Stimulated activated naive CD8-positive, alpha-beta T cell treated with anti-CD3 and anti-CD28 coated beads, Interleukin-15, amount 100 ng/mL, for 72 hours (primary cell): ENCODE data around the gene FBN1.

Experiments
- ATAC-seq: fragments of 150-1000 bp; cut with Tn5 transposase; 2 replicates; pipeline ENCODE4 v1.10.0; 2021; ENCODE audit warnings: mild to moderate bottlenecking, moderate library complexity
- DNase-seq, 2 donors: peaks; one replicate each; pipeline ENCODE4 v3.0.0; 2021 to 2022
- H3K27ac Mint-ChIP-seq, 2 donors: one replicate each; pipeline ENCODE4 v1.8.0; 2022; ENCODE audit warnings: mild to moderate bottlenecking in 2 of 2, mixed read lengths in 2 of 2, moderate library complexity in 2 of 2
- H3K27me3 Mint-ChIP-seq: one replicate; pipeline ENCODE4 v1.8.0; 2022; ENCODE audit warnings: mixed read lengths
- H3K4me1 Mint-ChIP-seq: one replicate; pipeline ENCODE4 v1.8.0; 2022; ENCODE audit warnings: mild to moderate bottlenecking, mixed read lengths
- H3K4me3 Mint-ChIP-seq, 2 donors: one replicate each; pipeline ENCODE4 v1.8.0; 2022; ENCODE audit warnings: mild to moderate bottlenecking in 2 of 2, mixed read lengths in 2 of 2, moderate library complexity in 1 of 2
- H3K9me3 Mint-ChIP-seq, 2 donors: one replicate each; pipeline ENCODE4 v1.8.0; 2022; ENCODE audit warnings: mixed read lengths in 2 of 2

Gene FBN1

GRCh38 chr15:48447657-48448056 is 197.9 kb downstream of the FBN1 start:
- Mint-ChIP-seq H3K4me1 (no peaks in the 10 kb centered on the region), H3K9me3 (no peaks in the 10 kb centered on the region), H3K27me3 (no peaks in the 10 kb centered on the region), H3K27ac (no peak overlapping the region), H3K4me3 (no peak overlapping the region)
- no peak for ATAC-seq
- DNase-seq: no peak

- H3K4me3 Mint-ChIP-seq: no peak overlapping the region
- H3K4me1 Mint-ChIP-seq: no peaks in the 10 kb centered on the region
- no peaks in the 10 kb centered on the region for H3K27me3 Mint-ChIP-seq
- no peak overlapping the region for H3K27ac Mint-ChIP-seq
- ATAC-seq (no peak), DNase-seq (no peak)
- no peaks in the 10 kb centered on the region for H3K9me3 Mint-ChIP-seq
Observed at GRCh38 chr15:48447058-48447457, 198.5 kb downstream of the FBN1 start.

GRCh38 chr15:48442011-48442410 is 203.5 kb downstream of the FBN1 start:
- Mint-ChIP-seq H3K27me3 (no peaks in the 10 kb centered on the region), H3K27ac (no peak overlapping the region), H3K4me1 (no peaks in the 10 kb centered on the region), H3K9me3 (no peaks in the 10 kb centered on the region), H3K4me3 (no peak overlapping the region)
- ATAC-seq: no peak
- DNase-seq: no peak

- no peaks in the 10 kb centered on the region for H3K27me3 Mint-ChIP-seq
- peak overlapping the region in 1 of 2 donors; percentile 48 for H3K27ac Mint-ChIP-seq
- no peaks in the 10 kb centered on the region for H3K4me1 Mint-ChIP-seq
Observed at GRCh38 chr15:48440084-48440483, 205.4 kb downstream of the FBN1 start.

GRCh38 chr15:48437178-48437577 is 208.3 kb downstream of the FBN1 start:
- no peak overlapping the region for H3K4me3 Mint-ChIP-seq
- no peak overlapping the region for H3K27ac Mint-ChIP-seq
- peaks cover 9% of the 10 kb centered on the region for H3K4me1 Mint-ChIP-seq
- no peaks in the 10 kb centered on the region for H3K9me3 Mint-ChIP-seq
- ATAC-seq: no peak
- H3K27me3 Mint-ChIP-seq: no peaks in the 10 kb centered on the region
- DNase-seq: no peak

More at GRCh38 chr15:48440084-48440483, 205.4 kb downstream of the FBN1 start:
- H3K9me3 Mint-ChIP-seq: no peaks in the 10 kb centered on the region
- ATAC-seq (no peak), DNase-seq (no peak)
- no peak overlapping the region for H3K4me3 Mint-ChIP-seq

GRCh38 chr15:48435321-48435720 is 210.2 kb downstream of the FBN1 start:
- no peak overlapping the region for H3K27ac Mint-ChIP-seq
- peaks cover under 1% of the 10 kb centered on the region for H3K27me3 Mint-ChIP-seq
- no peak for ATAC-seq
- DNase-seq: no peak
- no peaks in the 10 kb centered on the region for H3K9me3 Mint-ChIP-seq
- peaks cover 9% of the 10 kb centered on the region for H3K4me1 Mint-ChIP-seq
- no peak overlapping the region for H3K4me3 Mint-ChIP-seq

GRCh38 chr15:48433226-48433886 is 212.2 kb downstream of the FBN1 start:
- Mint-ChIP-seq H3K4me3 (no peak overlapping the region), H3K4me1 (peaks cover 9% of the 10 kb centered on the region), H3K27me3 (peaks cover 6% of the 10 kb centered on the region), H3K27ac (no peak overlapping the region), H3K9me3 (no peaks in the 10 kb centered on the region)
- ATAC-seq (peak; percentile 58), DNase-seq (no peak)

- H3K4me1 Mint-ChIP-seq: peaks cover 9% of the 10 kb centered on the region
- ATAC-seq (no peak), DNase-seq (no peak)
- no peak overlapping the region for H3K4me3 Mint-ChIP-seq
- H3K27me3 Mint-ChIP-seq: peaks cover 6% of the 10 kb centered on the region
- no peaks in the 10 kb centered on the region for H3K9me3 Mint-ChIP-seq
- H3K27ac Mint-ChIP-seq: no peak overlapping the region
Observed at GRCh38 chr15:48432688-48433087, 212.8 kb downstream of the FBN1 start.

GRCh38 chr15:48427960-48428547 is 217.5 kb downstream of the FBN1 start:
- H3K27ac Mint-ChIP-seq: no peak overlapping the region
- ATAC-seq: no peak

GRCh38 chr15:48427479-48427878 is 218.0 kb downstream of the FBN1 start:
- ATAC-seq (no peak), DNase-seq (no peak)
- H3K27me3 Mint-ChIP-seq: peaks cover 6% of the 10 kb centered on the region
- no peaks in the 10 kb centered on the region for H3K4me1 Mint-ChIP-seq
- no peak overlapping the region for H3K4me3 Mint-ChIP-seq
- no peaks in the 10 kb centered on the region for H3K9me3 Mint-ChIP-seq
- H3K27ac Mint-ChIP-seq: no peak overlapping the region

More at GRCh38 chr15:48427960-48428547, 217.5 kb downstream of the FBN1 start:
- H3K27me3 Mint-ChIP-seq: peaks cover 6% of the 10 kb centered on the region
- no peak overlapping the region for H3K4me3 Mint-ChIP-seq
- no peak for DNase-seq
- no peaks in the 10 kb centered on the region for H3K4me1 Mint-ChIP-seq
- H3K9me3 Mint-ChIP-seq: no peaks in the 10 kb centered on the region

GRCh38 chr15:48426941-48427340 is 218.6 kb downstream of the FBN1 start:
- Mint-ChIP-seq H3K9me3 (no peaks in the 10 kb centered on the region), H3K4me1 (no peaks in the 10 kb centered on the region), H3K27ac (no peak overlapping the region), H3K4me3 (no peak overlapping the region), H3K27me3 (peaks cover 6% of the 10 kb centered on the region)
- DNase-seq: no peak
- no peak for ATAC-seq

GRCh38 chr15:48426044-48426443 is 219.5 kb downstream of the FBN1 start:
- Mint-ChIP-seq H3K9me3 (no peaks in the 10 kb centered on the region), H3K4me1 (no peaks in the 10 kb centered on the region), H3K27ac (peak overlapping the region in 1 of 2 donors; percentile 36), H3K4me3 (no peak overlapping the region), H3K27me3 (peaks cover 6% of the 10 kb centered on the region)
- ATAC-seq (no peak), DNase-seq (no peak)

- no peak for ATAC-seq
- Mint-ChIP-seq H3K27me3 (peaks cover 2% of the 10 kb centered on the region), H3K9me3 (no peaks in the 10 kb centered on the region), H3K4me1 (no peaks in the 10 kb centered on the region), H3K27ac (no peak overlapping the region), H3K4me3 (no peak overlapping the region)
- DNase-seq: no peak
Observed at GRCh38 chr15:48425051-48425450, 220.5 kb downstream of the FBN1 start.

- no peaks in the 10 kb centered on the region for H3K9me3 Mint-ChIP-seq
- no peak overlapping the region for H3K27ac Mint-ChIP-seq
- no peak overlapping the region for H3K4me3 Mint-ChIP-seq
- no peaks in the 10 kb centered on the region for H3K4me1 Mint-ChIP-seq
- DNase-seq (no peak), ATAC-seq (no peak)
- no peaks in the 10 kb centered on the region for H3K27me3 Mint-ChIP-seq
Observed at GRCh38 chr15:48423896-48424475, 221.5 kb downstream of the FBN1 start.

GRCh38 chr15:48423342-48423741 is 222.2 kb downstream of the FBN1 start:
- DNase-seq: no peak
- no peaks in the 10 kb centered on the region for H3K27me3 Mint-ChIP-seq
- no peak for ATAC-seq
- no peak overlapping the region for H3K4me3 Mint-ChIP-seq
- peak overlapping the region in 1 of 2 donors; percentile 86 for H3K27ac Mint-ChIP-seq
- no peaks in the 10 kb centered on the region for H3K9me3 Mint-ChIP-seq
- no peaks in the 10 kb centered on the region for H3K4me1 Mint-ChIP-seq

- no peak for ATAC-seq
- Mint-ChIP-seq H3K9me3 (no peaks in the 10 kb centered on the region), H3K4me1 (no peaks in the 10 kb centered on the region), H3K27me3 (no peaks in the 10 kb centered on the region), H3K27ac (no peak overlapping the region), H3K4me3 (no peak overlapping the region)
- DNase-seq: no peak
Observed at GRCh38 chr15:48422401-48422800, 223.1 kb downstream of the FBN1 start.
